SIG-M5 treated with dmso at 0.1 percent for 504 hours (cell line): ENCODE results near the gene CCDC112.

ENCODE experiments used
- DNase-seq: peaks from one replicate; lab custom pipeline; 2025; ENCODE audit not compliant: unreplicated experiment; lab: John Stamatoyannopoulos, UW

CCDC112 gene

DNA sequence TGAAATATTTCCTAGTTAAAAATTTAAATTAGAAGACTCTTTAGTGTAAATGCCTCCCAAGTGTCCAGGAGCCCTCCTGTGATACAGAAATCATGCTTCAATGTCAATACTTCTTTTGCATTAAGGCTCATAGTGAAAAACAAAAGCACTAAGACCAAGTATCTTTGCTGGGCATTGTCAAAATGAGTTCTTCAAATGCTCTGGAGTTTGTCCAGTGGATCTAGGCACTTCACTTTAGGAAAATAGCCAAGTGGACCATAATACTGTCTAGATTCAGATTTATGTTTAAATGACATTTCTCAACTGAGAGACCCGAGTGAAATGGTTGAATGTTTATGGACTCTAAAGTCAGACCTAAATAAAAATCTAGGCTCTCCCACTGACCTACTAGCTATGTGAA, 21.3 kb upstream of the CCDC112 start:
- DNase-seq, result no peak

DNA sequence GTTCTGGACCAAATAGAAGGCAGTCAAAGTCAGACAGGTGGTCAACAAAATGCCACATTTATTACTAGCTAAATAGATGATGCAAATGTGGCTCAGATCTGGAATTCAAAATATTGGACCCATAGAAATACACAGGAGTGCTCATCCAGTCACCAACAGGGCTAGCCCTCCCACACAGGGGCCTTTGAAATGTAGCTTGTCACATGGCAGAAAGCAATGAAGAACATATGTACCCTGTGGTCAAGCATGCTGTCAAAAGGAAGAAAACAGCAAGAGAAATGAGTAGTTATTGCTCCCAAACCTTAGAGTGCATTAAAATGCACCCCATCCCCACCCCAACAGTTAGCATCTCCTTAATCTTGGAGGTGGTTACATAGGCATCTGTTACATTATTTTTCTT, 20.9 kb upstream of the CCDC112 start:
- no peak for DNase-seq

DNA sequence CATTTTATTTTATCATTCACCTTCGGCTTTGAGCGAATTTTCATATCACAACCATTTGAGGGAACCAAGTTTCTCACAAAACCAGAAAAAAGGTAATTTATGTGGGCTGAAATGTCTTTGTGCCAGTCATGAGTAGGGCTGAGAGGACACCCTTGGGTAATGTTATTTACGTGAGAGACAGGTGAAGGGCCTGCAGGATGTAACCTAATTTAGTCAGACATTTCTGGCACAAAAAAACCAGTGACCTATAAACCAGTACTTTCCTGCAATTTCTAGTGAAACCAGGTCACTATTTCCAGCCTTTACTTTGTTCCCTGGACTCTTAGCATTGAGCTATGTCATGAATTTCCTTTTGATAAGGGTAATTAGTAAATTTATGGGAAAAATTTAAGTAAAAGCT, 17.2 kb upstream of the CCDC112 start:
- DNase-seq, result no peak

DNA sequence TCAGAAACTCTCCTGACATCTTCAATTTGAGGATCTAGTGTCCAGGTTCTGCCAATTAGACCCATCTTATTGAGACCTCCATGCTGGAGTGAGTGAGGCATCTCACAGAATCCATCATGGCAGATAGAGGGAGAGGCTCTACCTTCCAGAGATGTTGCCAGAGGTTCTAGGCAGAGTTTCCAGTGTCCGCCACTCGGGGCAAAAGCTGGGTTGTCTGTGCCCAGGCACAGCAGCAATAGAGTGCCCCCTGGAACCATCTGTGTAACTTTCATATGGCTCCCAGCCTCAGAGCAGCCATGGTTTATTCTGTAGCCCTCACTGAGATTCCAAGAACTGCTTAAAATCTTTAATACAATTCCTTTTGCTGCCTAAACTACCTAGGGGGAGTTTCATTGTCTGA, 16.6 kb upstream of the CCDC112 start:
- DNase-seq, result no peak

- peak; percentile 59 for DNase-seq
These were observed 13.4 kb upstream of the CCDC112 start for GRCh38 chr5:115309751-115310370.

DNA sequence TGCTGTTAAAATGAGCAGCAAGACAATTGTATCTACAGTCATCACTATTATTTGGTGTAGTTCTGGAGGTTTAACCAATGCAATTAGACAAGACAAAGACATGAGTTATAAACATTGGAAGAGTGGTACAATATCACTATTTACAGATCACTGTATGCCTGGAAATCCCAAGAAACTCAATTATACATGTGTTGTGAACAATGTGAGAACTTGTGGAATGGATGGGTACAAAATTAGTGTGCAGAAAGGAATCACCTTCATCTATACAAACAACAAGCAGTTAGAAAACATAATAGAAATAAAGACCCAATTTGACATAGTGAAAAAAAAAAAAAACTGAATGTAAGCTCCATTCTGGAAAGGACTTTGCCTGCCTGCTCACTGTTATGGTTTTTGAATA, 12.4 kb upstream of the CCDC112 start:
- no peak for DNase-seq

DNA sequence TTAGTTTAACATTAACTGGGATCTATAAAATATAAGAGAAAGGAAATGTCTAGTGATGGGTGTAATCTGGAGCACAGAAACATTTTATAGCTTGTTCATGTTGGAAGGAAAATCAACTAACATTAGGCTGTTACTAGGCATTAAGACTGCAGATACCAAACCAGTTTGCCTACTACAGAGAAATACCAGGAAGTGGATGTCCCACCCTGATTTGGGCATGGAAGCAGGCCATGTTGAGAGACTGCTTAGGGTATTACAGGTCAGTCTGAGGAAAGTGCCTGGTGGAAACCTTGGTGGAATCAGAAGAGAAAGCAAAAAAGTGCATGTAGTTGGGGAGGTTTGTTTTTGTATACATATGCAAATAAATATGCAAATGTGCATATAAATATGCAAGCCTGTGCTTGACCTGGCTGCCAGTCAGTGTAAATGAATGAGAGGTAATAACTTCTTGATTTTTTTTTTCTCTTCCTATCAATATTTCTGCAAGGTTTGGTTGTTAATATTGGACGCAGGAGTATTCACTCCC, 9.6 kb upstream of the CCDC112 start:
- DNase-seq, result peak; percentile 26

- DNase-seq, result no peak
These were observed 8.0 kb upstream of the CCDC112 start for GRCh38 chr5:115304496-115304895.

DNA sequence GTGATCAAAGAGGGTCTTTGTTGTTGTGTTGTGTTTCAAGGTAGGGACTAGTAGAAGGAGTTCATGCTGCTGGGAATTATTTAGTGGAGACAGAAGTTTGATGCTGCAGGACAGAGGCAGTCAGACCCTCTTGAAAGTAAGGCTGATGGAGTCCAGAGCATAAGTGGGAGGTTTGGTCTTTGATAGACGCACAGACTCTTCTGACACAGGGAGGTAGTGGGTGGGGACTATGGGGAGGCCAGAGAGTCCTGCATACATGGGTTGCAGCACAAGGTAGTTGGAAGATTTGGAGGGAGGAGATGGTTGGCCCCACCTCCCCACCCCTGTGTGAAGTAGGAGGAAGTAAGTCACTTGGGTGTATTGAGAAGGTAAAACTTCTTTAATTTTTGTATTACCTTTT, 2.4 kb upstream of the CCDC112 start:
- no peak for DNase-seq

DNA sequence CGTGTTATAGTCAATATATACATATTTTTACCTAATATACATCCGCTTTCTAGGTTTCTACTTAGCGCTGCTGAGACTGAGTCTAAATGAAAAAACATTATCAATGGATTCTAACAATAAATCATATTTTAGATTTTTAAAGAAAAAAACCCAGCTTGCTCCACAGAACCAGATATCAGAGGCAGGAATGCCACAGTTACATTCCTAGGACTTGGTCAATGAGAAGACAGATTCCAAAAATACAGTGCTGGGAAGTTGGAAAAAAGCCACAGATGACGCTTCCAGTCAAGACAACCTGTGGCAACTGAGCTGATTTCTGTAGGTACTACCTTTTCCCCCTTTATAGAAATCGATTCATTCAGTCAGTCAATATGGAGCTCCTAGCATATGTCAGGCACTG, 577 bp upstream of the CCDC112 start:
- DNase-seq, result no peak

DNA sequence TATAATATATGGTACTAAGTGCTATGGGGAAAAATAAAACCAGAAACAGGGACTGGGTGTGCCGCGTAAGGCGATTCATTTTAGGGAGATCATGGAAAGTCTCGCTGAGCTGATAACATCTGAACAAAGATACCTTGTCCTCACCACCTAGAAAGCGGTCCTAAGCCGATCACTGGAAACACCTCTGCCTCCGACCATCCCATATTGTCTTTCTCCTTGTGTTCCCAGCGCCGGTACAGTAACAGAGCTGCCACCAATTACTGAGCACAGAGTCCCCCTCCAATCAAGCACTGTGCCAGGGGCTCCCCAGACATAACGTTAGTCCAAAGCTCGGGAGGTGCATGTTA, 704 bp downstream of the CCDC112 start:
- DNase-seq, result no peak

- no peak for DNase-seq
These were observed 5.1 kb downstream of the CCDC112 start for GRCh38 chr5:115291397-115291796.

GRCh38 chr5:115289104-115289503, 7.3 kb downstream of the CCDC112 start:
- peak; percentile 63 for DNase-seq

DNA sequence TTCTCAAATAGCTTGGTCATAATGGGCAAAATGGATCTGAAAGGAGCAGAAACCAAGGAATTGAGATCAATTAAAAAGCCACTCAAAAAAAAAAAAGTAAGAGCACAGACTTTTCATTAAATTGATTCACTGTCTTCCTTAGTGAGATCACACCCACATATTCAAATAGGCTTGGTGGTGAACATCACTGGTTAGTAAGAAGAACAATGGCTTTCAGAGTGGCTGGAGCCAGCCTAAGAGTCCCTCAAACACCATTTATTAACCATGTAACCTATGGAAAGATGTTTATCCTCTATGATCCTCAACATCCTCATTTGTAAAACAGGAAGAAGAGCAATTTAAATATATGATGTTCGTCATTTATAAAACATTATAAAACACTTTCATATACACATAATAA, 12.4 kb downstream of the CCDC112 start:
- DNase-seq, result no peak

DNA sequence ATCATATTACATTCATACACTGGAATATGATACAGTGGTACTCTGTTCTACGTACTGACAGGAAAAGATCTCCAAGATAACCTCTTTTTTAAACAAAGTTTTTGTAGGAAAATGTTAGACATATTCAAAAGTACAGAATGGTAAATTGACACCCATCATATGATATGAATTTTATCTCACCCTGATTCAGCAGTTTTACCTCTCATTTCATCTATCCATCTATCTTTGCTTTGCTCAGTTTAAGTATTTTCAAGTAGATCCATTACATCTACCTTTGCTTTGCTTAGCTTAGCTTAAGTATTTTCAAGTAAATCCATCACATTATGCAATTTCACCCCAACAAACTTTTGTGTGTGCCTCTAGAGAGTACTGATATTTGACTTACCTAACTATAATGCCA, 14.3 kb downstream of the CCDC112 start:
- DNase-seq, result no peak

- DNase-seq, result peak; percentile 81
These were observed 21.9 kb downstream of the CCDC112 start for GRCh38 chr5:115274584-115274983.

- DNase-seq, result no peak
These were observed 24.0 kb downstream of the CCDC112 start for GRCh38 chr5:115272297-115272958.

DNA sequence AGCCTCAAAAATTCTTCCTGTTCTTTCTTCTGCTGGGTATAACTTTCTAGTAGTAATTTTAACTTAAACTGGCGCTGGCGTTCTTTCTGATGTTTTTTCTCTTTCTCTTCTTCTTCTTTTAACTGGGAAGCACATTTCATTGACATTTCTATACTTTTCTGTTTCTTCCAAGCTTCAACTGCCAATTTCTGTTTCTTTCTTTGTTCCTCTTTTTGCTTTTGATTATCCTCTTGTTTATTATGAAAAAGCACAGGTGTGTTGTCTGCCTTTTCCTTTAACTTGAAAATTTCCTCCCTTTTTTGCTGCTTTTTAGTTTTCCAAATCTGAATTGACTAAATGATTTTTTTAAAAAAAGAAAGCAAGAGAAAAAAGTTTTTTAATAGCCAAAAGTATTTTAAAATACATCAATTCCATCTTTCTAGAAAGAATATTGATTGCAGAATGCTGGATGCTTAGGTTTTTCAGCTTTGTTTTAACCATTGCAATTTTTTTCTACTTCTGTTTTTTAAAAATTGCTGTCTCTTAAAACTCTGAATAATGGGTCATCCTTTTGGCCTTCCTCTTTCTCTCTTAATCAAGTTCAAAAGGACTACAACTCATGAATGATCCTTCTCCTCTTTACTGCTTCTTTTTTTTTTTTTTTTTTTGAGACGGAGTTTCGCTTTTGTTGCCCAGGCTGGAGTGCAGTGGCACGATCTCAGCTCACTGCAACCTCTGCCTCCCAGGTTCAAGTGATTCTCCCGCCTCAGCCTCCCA, 25.0 kb downstream of the CCDC112 start:
- peak; percentile 78 for DNase-seq

- DNase-seq, result no peak
These were observed 28.8 kb downstream of the CCDC112 start for GRCh38 chr5:115267617-115268016.

DNA sequence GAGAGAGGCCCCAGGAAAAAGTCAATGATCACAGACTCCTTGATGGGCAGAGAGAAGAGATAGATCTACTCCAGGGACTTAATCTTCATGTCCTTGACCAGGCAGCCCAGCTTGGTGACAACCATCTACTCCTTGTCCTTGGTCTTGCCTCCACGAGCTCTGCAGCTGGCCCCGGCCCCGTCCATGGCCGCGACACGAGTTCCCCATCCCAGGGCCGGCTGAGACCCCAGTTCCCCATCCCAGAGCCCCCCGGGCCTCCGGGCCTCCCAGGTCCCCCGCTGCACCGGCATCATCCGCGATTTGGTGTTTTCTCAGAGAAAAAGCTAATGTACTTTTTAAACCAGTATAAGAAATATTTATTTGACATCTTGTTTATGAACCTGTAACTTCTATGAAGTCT, 31.2 kb downstream of the CCDC112 start:
- no peak for DNase-seq

GRCh38 chr5:115264786-115265185, 31.7 kb downstream of the CCDC112 start:
- no peak for DNase-seq

GRCh38 chr5:115263078-115263380, 33.4 kb downstream of the CCDC112 start:
- DNase-seq, result no peak
